Endothelial cell (in vitro differentiated cells): ENCODE measurements around the gene RND2. TPM values are rescaled to one million over a fixed set of nuclear protein-coding genes. Genes with fewer than 3 reads are reported as not detected.

Source experiments
- DNase-seq: peaks from one replicate; pipeline ENCODE4 v3.0.0; 2021; ENCODE audit warnings: low spot score
- H3K27ac Mint-ChIP-seq: one replicate; pipeline ENCODE4 v1.8.0; 2021; ENCODE audit warnings: mixed read lengths, inconsistent platforms; ENCODE audit not compliant: unreplicated experiment
- H3K27me3 Mint-ChIP-seq: one replicate; pipeline ENCODE4 v1.8.0; 2021; ENCODE audit warnings: mild to moderate bottlenecking, moderate library complexity, mixed read lengths, inconsistent platforms; ENCODE audit not compliant: unreplicated experiment
- H3K36me3 Mint-ChIP-seq: one replicate; pipeline ENCODE4 v1.8.0; 2021; ENCODE audit warnings: mild to moderate bottlenecking, low read depth, mixed read lengths, inconsistent platforms; ENCODE audit not compliant: unreplicated experiment
- H3K4me1 Mint-ChIP-seq: one replicate; pipeline ENCODE4 v1.8.0; 2021; ENCODE audit warnings: mild to moderate bottlenecking, mixed read lengths, inconsistent platforms; ENCODE audit not compliant: unreplicated experiment
- H3K4me3 Mint-ChIP-seq: one replicate; pipeline ENCODE4 v1.8.0; 2021; ENCODE audit warnings: mild to moderate bottlenecking, mixed read lengths, inconsistent platforms; ENCODE audit not compliant: unreplicated experiment
- H3K9me3 Mint-ChIP-seq: one replicate; pipeline ENCODE4 v1.8.0; 2021; ENCODE audit warnings: mixed read lengths, inconsistent platforms; ENCODE audit not compliant: unreplicated experiment
- CTCF ChIP-seq: fragments of 200-600 bp; sonication (generic); IDR thresholded peaks from one replicate; pipeline ENCODE4 v1.5.0; 2021; ENCODE audit warnings: antibody characterized with exemption; ENCODE audit not compliant: unreplicated experiment
- total RNA-seq: library from RNA; stranded (reverse); fragmentation: NEBNext Ultra II Directional; extraction: Animal tissue kit (Norgen Biotek cat#: 25700); gene quantifications from one replicate; pipeline ENCODE4 v1.2.1, GENCODE V29; 2021; ENCODE audit not compliant: unreplicated experiment

Gene RND2
- total RNA-seq, 1 donor from 2014 or later = 5.9 TPM

- H3K4me1 Mint-ChIP-seq = peaks cover 51% of the 10 kb centered on the region
- H3K36me3 Mint-ChIP-seq = peaks cover 28% of the 10 kb centered on the region
- H3K9me3 Mint-ChIP-seq = no peaks in the 10 kb centered on the region
- peaks cover 21% of the 10 kb centered on the region for H3K27me3 Mint-ChIP-seq
- no peak overlapping the region for H3K27ac Mint-ChIP-seq
- no peak for DNase-seq
- TF ChIP-seq CTCF = no peak
- peak overlapping the region; percentile 37 for H3K4me3 Mint-ChIP-seq
These were observed 9.5 kb upstream of the RND2 start for GRCh38 chr17:43015579-43015978.

GRCh38 chr17:43016216-43016615, 8.8 kb upstream of the RND2 start:
- Mint-ChIP-seq H3K36me3 (peaks cover 28% of the 10 kb centered on the region), H3K27ac (no peak overlapping the region), H3K4me3 (peak overlapping the region; percentile 77), H3K9me3 (no peaks in the 10 kb centered on the region), H3K27me3 (peaks cover 21% of the 10 kb centered on the region), H3K4me1 (peaks cover 51% of the 10 kb centered on the region)
- no peak for TF ChIP-seq CTCF
- no peak for DNase-seq

- Mint-ChIP-seq H3K27ac (peak overlapping the region; percentile 84), H3K4me1 (peaks cover 51% of the 10 kb centered on the region), H3K4me3 (peak overlapping the region; percentile 73), H3K27me3 (peaks cover 15% of the 10 kb centered on the region), H3K9me3 (no peaks in the 10 kb centered on the region), H3K36me3 (peaks cover 26% of the 10 kb centered on the region)
- DNase-seq = peak; percentile 33
- TF ChIP-seq CTCF = no peak
These were observed 6.8 kb upstream of the RND2 start for GRCh38 chr17:43018008-43018853.

GRCh38 chr17:43018932-43019331, 6.1 kb upstream of the RND2 start:
- TF ChIP-seq CTCF = no peak
- H3K36me3 Mint-ChIP-seq = peaks cover 26% of the 10 kb centered on the region
- no peaks in the 10 kb centered on the region for H3K9me3 Mint-ChIP-seq
- peak overlapping the region; percentile 84 for H3K27ac Mint-ChIP-seq
- H3K4me3 Mint-ChIP-seq = peak overlapping the region; percentile 73
- no peak for DNase-seq
- H3K4me1 Mint-ChIP-seq = peaks cover 49% of the 10 kb centered on the region
- H3K27me3 Mint-ChIP-seq = peaks cover 15% of the 10 kb centered on the region

GRCh38 chr17:43019418-43019817, 5.6 kb upstream of the RND2 start:
- no peak for DNase-seq
- H3K27ac Mint-ChIP-seq = peak overlapping the region; percentile 97
- H3K4me1 Mint-ChIP-seq = peaks cover 49% of the 10 kb centered on the region
- H3K27me3 Mint-ChIP-seq = peaks cover 15% of the 10 kb centered on the region
- peaks cover 26% of the 10 kb centered on the region for H3K36me3 Mint-ChIP-seq
- H3K9me3 Mint-ChIP-seq = no peaks in the 10 kb centered on the region
- no peak for TF ChIP-seq CTCF
- H3K4me3 Mint-ChIP-seq = peak overlapping the region; percentile 96
